Vagina (tissue), 2 donors: ENCODE results near the gene MIA. TPM values are rescaled to one million over a fixed set of nuclear protein-coding genes. Genes with fewer than 3 reads are reported as not detected.

Experiments
- DNase-seq, 2 donors: peaks; one replicate each; pipeline ENCODE4 v3.0.0-alpha.2; 2017; ENCODE audit errors: extremely low spot score in 2 of 2
- H3K27ac ChIP-seq: fragments of 200-600 bp; sonication (generic); one replicate; pipeline ENCODE4 v1.5.1; 2019
- H3K27me3 ChIP-seq: fragments of 200-600 bp; sonication (generic); one replicate; pipeline ENCODE4 v1.5.1; 2019
- H3K36me3 ChIP-seq, 2 donors: fragments of 200-600 bp; sonication (generic); one replicate each; pipeline ENCODE4 v1.5.1; 2017 to 2019
- H3K4me1 ChIP-seq: fragments of 200-600 bp; sonication (generic); one replicate; pipeline ENCODE4 v1.5.1; 2019
- H3K4me3 ChIP-seq, 2 donors: fragments of 200-600 bp; sonication (generic); 1 replicate in 1 of 2; 2 replicates in 1 of 2; pipeline ENCODE4 v1.5.1; 2016 to 2019
- H3K9me3 ChIP-seq: fragments of 200-600 bp; sonication (generic); one replicate; pipeline ENCODE4 v1.5.1; 2019
- POLR2A ChIP-seq, 2 donors: fragments of 450-650 bp; IDR thresholded peaks; one replicate each; pipeline ENCODE4 v1.6.1; 2017; ENCODE audit warnings: antibody characterized with exemption in 2 of 2, mild to moderate bottlenecking in 2 of 2, moderate library complexity in 2 of 2
- POLR2AphosphoS5 ChIP-seq, 2 donors: sonication (generic); formaldehyde crosslinking; IDR thresholded peaks; one replicate each; pipeline ENCODE4 v1.9.0; 2017; ENCODE audit warnings: antibody characterized with exemption in 2 of 2, mild to moderate bottlenecking in 2 of 2, low read depth in 1 of 2; ENCODE audit not compliant: insufficient read depth in 1 of 2
- intact Hi-C: fragments of 100-400 bp; cut with DNase I; formaldehyde crosslinking; loops from one replicate; pipeline ENCODE4 v1.15.1; 2023
- total RNA-seq: library from RNA; depleted of rRNA; stranded (reverse); fragments of >200 nt; gene quantifications from one replicate; pipeline ENCODE4 v1.2.3, GENCODE V29; 2016
- TF ChIP-seq, protein P1 (sequence below), 3 experiments: fragments of 450-650 bp in 2 of 3; fragments of 200-600 bp in 1 of 3; sonication (generic) in 1 of 3; IDR thresholded peaks; one replicate each; pipeline ENCODE4 v1.5.1; 2017 to 2019; ENCODE audit warnings: antibody characterized with exemption in 3 of 3, mild to moderate bottlenecking in 2 of 3, moderate library complexity in 2 of 3

MIA gene
- total RNA-seq, 1 donor from 2014 or later, result 11.0 TPM

GRCh38 chr19:40775632-40776022 lies 306 bp downstream of the MIA start:
- DNase-seq, result no peak
- intact Hi-C loops, result no loop called here
- Histone ChIP-seq H3K27ac (no peak overlapping the region), H3K4me1 (peaks cover 15% of the 10 kb centered on the region), H3K36me3 (no peaks in the 10 kb centered on the region), H3K4me3 (no peak overlapping the region), H3K27me3 (no peaks in the 10 kb centered on the region), H3K9me3 (no peaks in the 10 kb centered on the region)
- TF ChIP-seq POLR2A (IDR thresholded peaks at IDR 0.05), result no peak
- TF ChIP-seq, protein P1, sequence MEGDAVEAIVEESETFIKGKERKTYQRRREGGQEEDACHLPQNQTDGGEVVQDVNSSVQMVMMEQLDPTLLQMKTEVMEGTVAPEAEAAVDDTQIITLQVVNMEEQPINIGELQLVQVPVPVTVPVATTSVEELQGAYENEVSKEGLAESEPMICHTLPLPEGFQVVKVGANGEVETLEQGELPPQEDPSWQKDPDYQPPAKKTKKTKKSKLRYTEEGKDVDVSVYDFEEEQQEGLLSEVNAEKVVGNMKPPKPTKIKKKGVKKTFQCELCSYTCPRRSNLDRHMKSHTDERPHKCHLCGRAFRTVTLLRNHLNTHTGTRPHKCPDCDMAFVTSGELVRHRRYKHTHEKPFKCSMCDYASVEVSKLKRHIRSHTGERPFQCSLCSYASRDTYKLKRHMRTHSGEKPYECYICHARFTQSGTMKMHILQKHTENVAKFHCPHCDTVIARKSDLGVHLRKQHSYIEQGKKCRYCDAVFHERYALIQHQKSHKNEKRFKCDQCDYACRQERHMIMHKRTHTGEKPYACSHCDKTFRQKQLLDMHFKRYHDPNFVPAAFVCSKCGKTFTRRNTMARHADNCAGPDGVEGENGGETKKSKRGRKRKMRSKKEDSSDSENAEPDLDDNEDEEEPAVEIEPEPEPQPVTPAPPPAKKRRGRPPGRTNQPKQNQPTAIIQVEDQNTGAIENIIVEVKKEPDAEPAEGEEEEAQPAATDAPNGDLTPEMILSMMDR (IDR thresholded peaks at IDR 0.05), result no peak
- TF ChIP-seq POLR2AphosphoS5 (IDR thresholded peaks at IDR 0.05; ENCODE audit: insufficient read depth in 1 of 2, low read depth in 1 of 2), result no peak

- H3K27ac ChIP-seq, result peak overlapping the region; percentile 88
- no peaks in the 10 kb centered on the region for H3K9me3 ChIP-seq
- intact Hi-C loops, result no loop called here
- TF ChIP-seq, protein P1 (IDR thresholded peaks at IDR 0.05), result no peak
- no peak for TF ChIP-seq POLR2A (IDR thresholded peaks at IDR 0.05)
- TF ChIP-seq POLR2AphosphoS5 (IDR thresholded peaks at IDR 0.05; ENCODE audit: insufficient read depth in 1 of 2, low read depth in 1 of 2), result no peak
- no peak for DNase-seq
- H3K36me3 ChIP-seq, result no peaks in the 10 kb centered on the region
- H3K27me3 ChIP-seq, result no peaks in the 10 kb centered on the region
- H3K4me3 ChIP-seq, result no peak overlapping the region
- peaks cover 15% of the 10 kb centered on the region for H3K4me1 ChIP-seq
Measured at GRCh38 chr19:40776364-40776763, 1.0 kb downstream of the MIA start.

DNA sequence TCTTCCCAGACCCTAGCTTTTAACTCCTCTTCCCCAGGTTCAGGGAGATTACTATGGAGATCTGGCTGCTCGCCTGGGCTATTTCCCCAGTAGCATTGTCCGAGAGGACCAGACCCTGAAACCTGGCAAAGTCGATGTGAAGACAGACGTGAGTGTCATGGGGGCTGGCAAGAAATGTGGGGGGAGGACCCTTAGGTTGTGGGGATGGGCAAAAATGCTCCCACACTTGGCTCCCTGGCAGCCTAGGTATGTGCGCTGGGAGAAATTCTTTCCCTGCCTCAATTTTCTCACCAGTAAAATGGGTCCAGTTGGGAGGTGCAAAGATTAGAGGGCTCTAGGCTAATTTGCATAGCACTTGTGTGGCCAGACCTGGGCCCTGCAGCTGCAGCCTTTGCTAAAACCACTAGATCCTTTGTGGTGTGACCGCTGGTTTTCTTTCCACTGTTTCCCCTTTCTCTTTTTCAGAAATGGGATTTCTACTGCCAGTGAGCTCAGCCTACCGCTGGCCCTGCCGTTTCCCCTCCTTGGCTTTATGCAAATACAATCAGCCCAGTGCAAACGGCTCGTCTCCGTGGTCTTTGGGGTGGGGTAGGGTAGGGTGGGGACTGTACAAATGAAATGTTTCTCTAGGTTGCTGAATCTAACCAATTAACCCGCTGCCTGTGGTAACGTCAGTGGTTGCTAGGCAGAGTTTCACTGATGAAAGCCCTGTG lies 1.8 kb downstream of the MIA start:
- Histone ChIP-seq H3K36me3 (no peaks in the 10 kb centered on the region), H3K4me3 (peak overlapping the region; percentile 56 to 90), H3K27me3 (no peaks in the 10 kb centered on the region), H3K9me3 (no peaks in the 10 kb centered on the region), H3K27ac (peak overlapping the region; percentile 88), H3K4me1 (peaks cover 15% of the 10 kb centered on the region)
- intact Hi-C loops, result no loop called here
- no peak for TF ChIP-seq POLR2AphosphoS5 (IDR thresholded peaks at IDR 0.05; ENCODE audit: insufficient read depth in 1 of 2, low read depth in 1 of 2)
- TF ChIP-seq POLR2A (IDR thresholded peaks at IDR 0.05), result no peak
- TF ChIP-seq, protein P1 (IDR thresholded peaks at IDR 0.05), result no peak
- peak in 1 of 2 donors; percentile 95 for DNase-seq

GRCh38 chr19:40777645-40777936 lies 2.3 kb downstream of the MIA start:
- no peaks in the 10 kb centered on the region for H3K27me3 ChIP-seq
- H3K4me1 ChIP-seq, result peaks cover 15% of the 10 kb centered on the region
- no peaks in the 10 kb centered on the region for H3K36me3 ChIP-seq
- peak overlapping the region; percentile 88 for H3K27ac ChIP-seq
- intact Hi-C loops, result no loop called here
- TF ChIP-seq POLR2A (IDR thresholded peaks at IDR 0.05) (no peak), POLR2AphosphoS5 (IDR thresholded peaks at IDR 0.05; ENCODE audit: insufficient read depth in 1 of 2, low read depth in 1 of 2) (no peak)
- TF ChIP-seq, protein P1 (IDR thresholded peaks at IDR 0.05), result no peak
- no peak for DNase-seq
- peak overlapping the region; percentile 56 to 90 for H3K4me3 ChIP-seq
- H3K9me3 ChIP-seq, result no peaks in the 10 kb centered on the region

DNA sequence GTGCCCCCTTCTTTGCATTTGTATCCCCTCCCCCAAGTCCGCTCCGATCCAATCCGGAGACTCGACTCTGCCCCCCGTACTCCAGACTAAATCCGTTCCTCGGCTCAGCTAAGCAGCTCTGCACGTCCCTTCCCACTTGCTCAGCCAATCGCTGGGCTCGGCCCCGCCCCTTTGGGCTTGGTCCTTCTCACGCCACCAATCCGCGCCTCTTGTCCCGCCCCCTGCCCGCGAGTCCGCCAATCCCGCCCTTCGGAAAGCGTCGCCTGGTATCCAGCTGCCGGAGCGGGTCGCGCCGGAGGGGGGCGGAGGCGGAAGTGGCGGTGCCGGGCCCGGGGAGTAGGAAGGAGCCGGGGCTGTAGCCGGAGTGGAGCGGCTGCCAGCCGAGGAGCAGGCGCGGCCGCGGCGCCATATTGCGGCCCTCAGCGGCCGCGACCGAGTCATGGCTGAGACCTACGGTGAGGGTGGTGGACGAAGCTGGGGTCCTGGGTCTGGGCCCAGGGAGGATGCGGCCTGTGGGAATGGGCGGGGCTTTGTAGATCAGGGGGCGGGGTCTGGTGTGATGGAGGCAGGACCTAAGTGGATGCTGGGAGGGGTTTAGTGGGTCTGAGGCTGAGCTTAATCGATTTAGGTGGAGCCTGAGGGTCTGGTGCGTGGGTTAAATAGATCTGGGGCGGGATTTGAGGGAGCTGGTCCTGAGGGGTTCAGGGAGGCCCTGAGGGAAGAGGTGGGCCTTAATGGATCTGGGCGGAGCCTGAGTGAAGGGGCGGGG lies 2.8 kb downstream of the MIA start, which contains the start of gene RAB4B:
TSS of gene RAB4B (plus strand) at position 311 of the 769 bp plus-strand sequence. CDS start at position 440, 129 bp downstream.
- no peaks in the 10 kb centered on the region for H3K27me3 ChIP-seq
- H3K9me3 ChIP-seq, result no peaks in the 10 kb centered on the region
- peak within 1 kb of the TSS; percentile 56 to 90 for H3K4me3 ChIP-seq
- TF ChIP-seq POLR2AphosphoS5 (IDR thresholded peaks at IDR 0.05; ENCODE audit: insufficient read depth in 1 of 2, low read depth in 1 of 2) (peak; percentile 33 to 93), POLR2A (IDR thresholded peaks at IDR 0.05) (peak in 1 of 2 donors; percentile 67)
- TF ChIP-seq, protein P1 (IDR thresholded peaks at IDR 0.05), result peak in 1 of 3 experiments; percentile 1
- peaks cover 15% of the 10 kb centered on the region for H3K4me1 ChIP-seq
- H3K36me3 ChIP-seq, result no peaks in the 10 kb centered on the region
- peak; percentile 99 to 100 for DNase-seq
- intact Hi-C loops, result no loop called here
- H3K27ac ChIP-seq, result peak within 1 kb of the TSS; percentile 88
